GM18505 (cell line): Measurements from ENCODE around the gene SLC22A5.
"Not testable (repeated sequence)": the region's sequence is repeated elsewhere in the genome, so short reads cannot be mapped to it uniquely, and the experiment has no call there.

Source experiments
- ATAC-seq: cut with Tn5 transposase; IDR thresholded peaks from one replicate; pipeline ENCODE4 v1.9.1; 2021; ENCODE audit not compliant: unreplicated experiment
- POLR2A ChIP-seq: IDR thresholded peaks from 4 replicates; pipeline ENCODE4 v1.6.1; 2011; ENCODE audit warnings: borderline replicate concordance; ENCODE audit not compliant: insufficient read depth, insufficient read length; ENCODE audit errors: extremely low read depth

Gene SLC22A5

GRCh38 chr5:132397224-132397623, 27.7 kb downstream of the SLC22A5 start:
- TF ChIP-seq POLR2A = no peak
- ATAC-seq = no peak

GRCh38 chr5:132397936-132398675, 28.6 kb downstream of the SLC22A5 start:
- not testable (repeated sequence) for ATAC-seq

GRCh38 chr5:132404041-132404440, 34.5 kb downstream of the SLC22A5 start:
- not testable (repeated sequence) for ATAC-seq

GRCh38 chr5:132405646-132406045, 36.1 kb downstream of the SLC22A5 start:
- no peak for TF ChIP-seq POLR2A
- no peak for ATAC-seq

GRCh38 chr5:132406144-132406783, 36.8 kb downstream of the SLC22A5 start:
- ATAC-seq = no peak

GRCh38 chr5:132407970-132408369, 38.5 kb downstream of the SLC22A5 start:
- no peak for TF ChIP-seq POLR2A
- ATAC-seq = no peak

More at GRCh38 chr5:132406144-132406783, 36.8 kb downstream of the SLC22A5 start:
- no peak for TF ChIP-seq POLR2A

- no peak for TF ChIP-seq POLR2A
Observed at GRCh38 chr5:132408456-132408855, 38.9 kb downstream of the SLC22A5 start.

GRCh38 chr5:132408965-132409364, 39.5 kb downstream of the SLC22A5 start:
- ATAC-seq = no peak
- TF ChIP-seq POLR2A = no peak

More at GRCh38 chr5:132408456-132408855, 38.9 kb downstream of the SLC22A5 start:
- no peak for ATAC-seq

- TF ChIP-seq POLR2A = peak; percentile 60
- peak; percentile 81 for ATAC-seq
Observed at GRCh38 chr5:132410451-132411303, 41.2 kb downstream of the SLC22A5 start.

- ATAC-seq = peak; percentile 5
- peak; percentile 1 for TF ChIP-seq POLR2A
Observed at GRCh38 chr5:132411304-132412013, 41.9 kb downstream of the SLC22A5 start.

GRCh38 chr5:132413567-132413966, 44.1 kb downstream of the SLC22A5 start:
- ATAC-seq = no peak
- TF ChIP-seq POLR2A = no peak

- no peak for TF ChIP-seq POLR2A
- no peak for ATAC-seq
Observed at GRCh38 chr5:132414634-132415378, 45.3 kb downstream of the SLC22A5 start.

GRCh38 chr5:132415516-132415915, 46.0 kb downstream of the SLC22A5 start:
- ATAC-seq = not testable (repeated sequence)
